ENCODE data around the gene FMO1. TPM values are rescaled to one million over a fixed set of nuclear protein-coding genes. Genes with fewer than 3 reads are reported as not detected.

FMO1 gene
- total RNA-seq, 2 experiments from 2014 or later: 0.34 to 0.38 TPM

GRCh38 chr1:171313835-171314320 is 65.6 kb downstream of the FMO1 start, which contains the start of gene FMO4:
Gene FMO4 (plus strand): TSS chr1:171314183. CDS start chr1:171319826, 5,643 bp downstream.
- DNase-seq (ENCODE audit: low spot score): peak; percentile 98
- ChIA-PET CTCF (ENCODE audit: unreplicated experiment) (interaction anchor here (0.6 to 2.0 kb wide), 16 partner anchors 26 to 1634 kb away, joined by 3 to 32 read pairs (median 4); partner anchors contain the start of genes FMO1 and FMO2), POLR2A (interaction anchor here (0.7 to 3.2 kb wide), 23 partner anchors 9 to 623 kb away, joined by 3 to 28 read pairs (median 4); partner anchors contain the start of gene FMO1)
- TF ChIP-seq EZH2phosphoT487 (IDR thresholded peaks at IDR 0.05; ENCODE audit: borderline replicate concordance, low read depth, low read length) (no peak), CTCF (conservative IDR thresholded peaks at IDR 0.05; ENCODE audit: low read length) (peak; percentile 99)
- Histone ChIP-seq H3K4me3 (ENCODE audit: low read depth, low read length, poor library complexity, severe bottlenecking) (peak within 1 kb of the TSS; percentile 64), H3K9me2 (ENCODE audit: insufficient read depth, low read length) (no peaks in the 10 kb centered on the region), H3K9me3 (ENCODE audit: low read length) (0 out of 2 replicates have a peak, but pooled peaks cover 5% of the 10 kb centered on the region), H3K79me2 (ENCODE audit: insufficient read depth, low read depth, low read length) (no peaks in the 10 kb centered on the region), H3K36me3 (ENCODE audit: insufficient read depth, low read length) (no peaks in the 10 kb centered on the region), H4K20me1 (ENCODE audit: insufficient read depth, low read length) (no peaks in the 10 kb centered on the region), H3K4me1 (ENCODE audit: insufficient read depth, low read length, poor library complexity, severe bottlenecking) (peaks cover 16% of the 10 kb centered on the region), H3K27ac (ENCODE audit: low read depth, low read length, poor library complexity, severe bottlenecking) (peak within 1 kb of the TSS; percentile 52), H2AFZ (ENCODE audit: low read length) (peak within 1 kb of the TSS; percentile 95), H3K4me2 (ENCODE audit: low read length) (peak within 1 kb of the TSS; percentile 80)
- intact Hi-C loops (cut with micrococcal nuclease; ENCODE audit: unreplicated experiment): loop anchor here (1.0 to 10.0 kb wide), 8 partner anchors 62 to 782 kb away; partner anchors contain the start of gene GORAB
- no TSS peak for BruUV-seq (replicated peaks)

- H2AFZ ChIP-seq (ENCODE audit: low read length): no peak overlapping the region
- H3K27ac ChIP-seq (ENCODE audit: low read depth, low read length, poor library complexity, severe bottlenecking): no peak overlapping the region
- intact Hi-C loops (cut with micrococcal nuclease; ENCODE audit: unreplicated experiment): no loop called here
- no peaks in the 10 kb centered on the region for H3K36me3 ChIP-seq (ENCODE audit: insufficient read depth, low read length)
- ChIA-PET CTCF (ENCODE audit: unreplicated experiment) (no interaction called here), POLR2A (no interaction called here)
- TF ChIP-seq EZH2phosphoT487 (IDR thresholded peaks at IDR 0.05; ENCODE audit: borderline replicate concordance, low read depth, low read length) (no peak), CTCF (conservative IDR thresholded peaks at IDR 0.05; ENCODE audit: low read length) (no peak)
- no peak overlapping the region for H3K4me2 ChIP-seq (ENCODE audit: low read length)
- H3K79me2 ChIP-seq (ENCODE audit: insufficient read depth, low read depth, low read length): no peaks in the 10 kb centered on the region
- H3K9me2 ChIP-seq (ENCODE audit: insufficient read depth, low read length): no peaks in the 10 kb centered on the region
- no peak overlapping the region for H3K4me3 ChIP-seq (ENCODE audit: low read depth, low read length, poor library complexity, severe bottlenecking)
- no peaks in the 10 kb centered on the region for H3K9me3 ChIP-seq (ENCODE audit: low read length)
- H4K20me1 ChIP-seq (ENCODE audit: insufficient read depth, low read length): no peaks in the 10 kb centered on the region
- no TSS peak for BruUV-seq (replicated peaks)
- no peaks in the 10 kb centered on the region for H3K4me1 ChIP-seq (ENCODE audit: insufficient read depth, low read length, poor library complexity, severe bottlenecking)
- DNase-seq (ENCODE audit: low spot score): no peak
Observed at GRCh38 chr1:171329251-171329650, 81.0 kb downstream of the FMO1 start.

- intact Hi-C loops (cut with micrococcal nuclease; ENCODE audit: unreplicated experiment): no loop called here
- TF ChIP-seq CTCF (conservative IDR thresholded peaks at IDR 0.05; ENCODE audit: low read length) (no peak), EZH2phosphoT487 (IDR thresholded peaks at IDR 0.05; ENCODE audit: borderline replicate concordance, low read depth, low read length) (no peak)
- H3K9me3 ChIP-seq (ENCODE audit: low read length): no peaks in the 10 kb centered on the region
- H3K4me1 ChIP-seq (ENCODE audit: insufficient read depth, low read length, poor library complexity, severe bottlenecking): no peaks in the 10 kb centered on the region
- H3K9me2 ChIP-seq (ENCODE audit: insufficient read depth, low read length): no peaks in the 10 kb centered on the region
- CTCF ChIA-PET (ENCODE audit: unreplicated experiment): no interaction called here
- DNase-seq (ENCODE audit: low spot score): no peak
- POLR2A ChIA-PET: interaction anchor here (0.5 kb wide), 1 partner anchor 661 kb away, joined by 3 read pairs; no protein-coding TSS in a partner anchor
- H3K4me2 ChIP-seq (ENCODE audit: low read length): no peak overlapping the region
- H4K20me1 ChIP-seq (ENCODE audit: insufficient read depth, low read length): no peaks in the 10 kb centered on the region
- BruUV-seq (replicated peaks): no TSS peak
- H3K79me2 ChIP-seq (ENCODE audit: insufficient read depth, low read depth, low read length): no peaks in the 10 kb centered on the region
- no peak overlapping the region for H3K27ac ChIP-seq (ENCODE audit: low read depth, low read length, poor library complexity, severe bottlenecking)
- no peaks in the 10 kb centered on the region for H3K36me3 ChIP-seq (ENCODE audit: insufficient read depth, low read length)
- no peak overlapping the region for H2AFZ ChIP-seq (ENCODE audit: low read length)
- H3K4me3 ChIP-seq (ENCODE audit: low read depth, low read length, poor library complexity, severe bottlenecking): no peak overlapping the region
Observed at GRCh38 chr1:171334024-171334640, 85.8 kb downstream of the FMO1 start.
